Measurements from ENCODE around the gene TMEM167A.
A peak's percentile ranks its signal among the peaks of the same experiment; 100 is the strongest.
"Not testable (repeated sequence)": the region's sequence is repeated elsewhere in the genome, so short reads cannot be mapped to it uniquely, and the experiment has no call there.

TMEM167A gene

GRCh38 chr5:83085106-83085505 lies 7.9 kb upstream of the TMEM167A start:
- DNase-seq: no peak

GRCh38 chr5:83084336-83084735 lies 7.1 kb upstream of the TMEM167A start:
- no peak for DNase-seq

GRCh38 chr5:83082750-83083149 lies 5.6 kb upstream of the TMEM167A start:
- DNase-seq: no peak

- peak; percentile 54 to 56 for DNase-seq
Observed at GRCh38 chr5:83077662-83078261, 568 bp upstream of the TMEM167A start.

DNA sequence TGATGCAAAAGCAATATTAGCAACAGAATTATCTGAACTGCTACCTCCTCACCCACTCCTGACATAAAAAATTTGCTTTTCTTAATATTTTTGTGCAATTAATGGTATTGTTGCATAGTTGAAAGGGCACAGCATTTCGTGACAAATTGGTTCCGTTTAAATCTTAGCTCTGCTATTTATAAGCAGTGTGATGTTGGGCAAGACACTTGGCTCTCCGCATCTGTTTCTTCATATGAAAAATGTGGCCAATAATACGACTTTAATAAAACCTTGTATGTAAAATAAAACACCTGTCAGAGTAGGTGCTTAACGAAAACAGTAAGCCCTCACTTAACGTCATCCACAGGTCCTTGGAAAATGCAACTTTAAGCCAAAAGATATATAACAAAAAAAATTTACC lies 4.2 kb downstream of the TMEM167A start:
- no peak for DNase-seq

- DNase-seq: no peak
Observed at GRCh38 chr5:83071286-83072051, 5.7 kb downstream of the TMEM167A start.

GRCh38 chr5:83069096-83069799 lies 7.9 kb downstream of the TMEM167A start:
- DNase-seq: no peak

DNA sequence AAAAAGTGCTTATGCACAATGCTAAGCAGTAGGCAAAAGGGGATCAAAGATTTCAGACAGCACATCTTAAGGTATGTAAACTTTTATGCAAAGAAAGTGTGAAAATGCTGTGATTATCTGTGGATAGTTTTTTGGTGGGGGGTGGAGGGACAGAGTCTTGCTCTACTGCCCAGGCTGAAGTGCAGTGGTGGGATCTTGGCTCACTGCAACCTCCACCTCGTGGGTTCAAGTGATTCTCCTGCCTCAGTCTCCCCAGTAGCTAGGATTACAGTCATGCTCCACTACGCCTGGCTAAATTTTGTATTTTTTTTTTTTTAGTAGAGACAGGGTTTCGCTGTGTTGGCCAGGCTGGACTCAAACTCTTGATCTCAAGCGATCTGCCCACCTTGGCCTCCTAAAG lies 9.8 kb downstream of the TMEM167A start:
- DNase-seq: not testable (repeated sequence)

DNA sequence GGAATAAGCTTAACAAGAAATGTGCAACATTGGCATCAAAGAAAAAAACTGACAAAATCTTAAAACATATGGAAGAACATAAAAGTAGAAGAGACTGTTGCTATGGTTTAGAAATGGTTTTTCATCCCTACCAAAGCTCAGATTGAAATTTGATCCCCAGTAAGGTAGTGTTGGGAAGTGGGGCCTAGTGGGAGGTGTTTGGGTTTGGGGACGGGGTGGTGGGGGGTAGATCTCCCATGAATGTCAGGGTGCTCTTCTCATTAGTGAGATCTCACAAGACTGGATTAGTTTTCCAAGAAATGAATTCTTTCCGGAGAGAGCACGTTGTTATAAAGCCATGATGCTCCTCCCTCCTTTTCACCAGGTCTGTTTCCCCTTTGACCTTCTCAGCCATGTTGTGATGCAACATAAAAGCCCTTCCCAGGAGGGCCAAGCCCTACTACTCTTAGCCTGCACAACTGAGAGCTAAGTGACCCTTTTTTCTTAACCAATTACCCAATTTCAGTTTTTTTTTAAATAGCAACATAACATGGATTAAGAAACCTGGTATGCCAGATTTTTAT lies 10.6 kb downstream of the TMEM167A start:
- no peak for DNase-seq

DNA sequence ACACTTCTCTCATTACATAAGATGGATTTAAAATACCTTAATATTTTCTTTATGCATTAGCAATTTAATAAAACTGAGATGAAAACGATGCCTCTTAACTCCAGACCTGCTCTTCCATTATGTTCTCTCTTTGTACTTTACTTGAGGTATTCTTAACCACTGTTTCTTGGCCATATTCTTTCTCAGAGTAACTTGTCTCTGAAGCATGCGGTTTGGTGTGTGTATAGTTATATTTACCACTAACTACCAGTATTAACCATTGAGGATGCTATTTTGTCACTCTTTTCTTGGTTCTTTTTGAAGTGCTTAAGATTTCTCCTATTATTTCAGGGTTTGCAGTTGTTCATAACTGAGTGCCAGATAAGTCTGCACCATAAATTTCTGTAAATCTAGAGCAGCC lies 17.9 kb downstream of the TMEM167A start:
- no peak for DNase-seq

DNA sequence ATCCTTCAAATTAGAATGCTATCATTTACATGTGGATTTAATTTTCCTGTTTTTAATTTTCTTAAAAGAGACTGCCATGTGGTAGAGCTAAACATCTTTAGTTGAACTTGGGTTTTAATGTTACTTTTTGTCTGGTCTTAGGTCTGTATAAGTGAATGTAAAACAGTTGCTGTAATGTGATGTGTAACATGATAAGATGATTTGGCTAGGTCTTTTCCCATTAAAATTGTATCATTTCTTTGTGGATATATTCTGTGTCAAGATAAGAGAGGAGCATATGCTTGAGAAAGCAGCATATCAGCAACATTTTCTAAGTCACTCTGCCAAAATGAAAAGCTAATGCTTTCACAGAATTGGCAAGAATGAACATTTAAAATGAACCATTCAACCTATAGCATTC lies 18.5 kb downstream of the TMEM167A start:
- no peak for DNase-seq

DNA sequence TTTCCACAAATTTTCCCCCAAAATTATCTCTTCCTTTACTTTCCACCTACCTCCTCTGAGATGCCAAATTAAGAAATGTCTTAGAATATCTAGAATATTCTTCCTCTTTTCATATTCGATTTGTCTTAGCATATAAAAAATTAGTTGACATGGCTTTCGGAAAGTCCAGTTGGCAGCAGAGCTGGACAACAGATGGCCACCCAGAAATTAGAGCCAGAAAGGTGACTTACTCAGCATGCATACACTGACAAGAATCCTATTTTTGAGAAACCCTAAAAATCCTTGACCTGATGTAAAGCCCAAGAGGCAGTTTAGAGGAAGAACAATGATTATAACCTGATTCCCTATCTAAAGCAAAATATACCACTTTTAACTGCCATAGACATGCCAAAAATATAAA lies 22.0 kb downstream of the TMEM167A start:
- DNase-seq: no peak

DNA sequence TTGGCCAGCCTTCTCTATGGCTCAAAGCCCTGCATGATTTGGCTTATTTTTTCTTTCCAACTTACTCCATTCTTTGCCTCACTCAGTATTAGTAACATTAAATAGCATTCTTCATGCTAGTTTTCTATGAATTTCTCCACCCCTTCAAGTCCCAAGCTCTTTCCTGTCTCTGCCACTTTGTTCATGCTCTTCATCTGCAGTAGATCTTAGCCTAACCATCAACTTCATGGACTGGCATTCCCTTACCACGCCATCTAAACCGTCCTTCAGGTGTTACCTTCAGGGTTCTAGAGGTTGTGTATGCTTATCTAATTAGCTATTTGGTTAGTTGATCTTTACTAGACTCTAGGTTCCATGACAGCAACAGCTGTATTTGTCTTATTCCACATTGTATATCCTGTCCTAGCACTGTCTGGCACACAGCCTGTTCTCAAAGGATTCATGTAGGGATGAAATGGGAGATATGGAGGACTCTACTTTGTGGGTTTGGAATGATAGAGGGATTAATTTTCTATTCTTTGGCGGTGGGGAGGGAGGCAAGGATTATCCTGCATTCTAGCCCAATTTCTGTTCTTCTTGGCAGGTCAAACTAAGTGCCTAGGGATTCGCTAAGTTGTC lies 26.4 kb downstream of the TMEM167A start:
- no peak for DNase-seq

DNA sequence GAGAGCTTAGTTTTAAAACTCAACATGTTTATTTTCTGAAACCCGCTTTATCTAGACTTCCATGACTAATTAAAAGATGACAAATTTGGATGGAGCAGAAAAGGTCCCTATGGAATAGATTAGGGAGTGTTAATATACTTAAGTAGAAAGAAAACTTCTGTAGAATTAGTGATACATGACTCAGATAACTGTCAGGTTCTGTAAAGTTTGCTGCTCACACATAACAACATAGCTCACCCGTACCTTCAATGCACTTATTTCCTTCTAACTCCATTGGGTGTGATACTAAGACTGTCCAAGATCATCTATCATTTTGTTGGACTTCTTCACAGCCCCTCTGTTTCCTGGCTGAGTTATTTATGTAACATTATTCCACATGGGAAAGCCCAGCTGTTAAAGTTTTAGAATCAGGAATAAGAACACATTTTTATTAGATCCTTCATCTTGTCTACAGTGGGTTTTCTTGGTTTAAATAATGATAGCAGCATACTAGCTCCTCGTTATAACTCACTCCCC lies 27.8 kb downstream of the TMEM167A start:
- no peak for DNase-seq

GRCh38 chr5:83048811-83049210 lies 28.4 kb downstream of the TMEM167A start:
- no peak for DNase-seq

DNA sequence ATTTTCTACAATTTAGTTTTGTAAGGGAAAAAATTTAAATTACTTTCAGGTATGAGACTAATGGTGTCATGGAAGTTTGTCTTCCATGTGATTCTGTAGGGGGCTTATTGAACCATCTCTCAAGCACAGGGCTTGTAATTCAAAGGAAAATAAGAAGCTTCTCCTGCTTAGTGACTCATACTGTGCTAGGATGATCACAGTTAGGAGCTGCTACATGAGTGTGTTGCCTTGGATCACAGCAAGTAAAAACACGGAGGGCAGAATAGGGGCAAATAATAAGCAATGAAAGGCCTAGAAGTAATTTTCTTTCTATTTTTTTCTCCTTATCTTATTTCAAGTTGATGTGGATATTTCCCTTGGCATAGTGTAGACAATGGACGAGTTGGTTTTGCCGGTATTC lies 28.9 kb downstream of the TMEM167A start:
- no peak for DNase-seq

DNA sequence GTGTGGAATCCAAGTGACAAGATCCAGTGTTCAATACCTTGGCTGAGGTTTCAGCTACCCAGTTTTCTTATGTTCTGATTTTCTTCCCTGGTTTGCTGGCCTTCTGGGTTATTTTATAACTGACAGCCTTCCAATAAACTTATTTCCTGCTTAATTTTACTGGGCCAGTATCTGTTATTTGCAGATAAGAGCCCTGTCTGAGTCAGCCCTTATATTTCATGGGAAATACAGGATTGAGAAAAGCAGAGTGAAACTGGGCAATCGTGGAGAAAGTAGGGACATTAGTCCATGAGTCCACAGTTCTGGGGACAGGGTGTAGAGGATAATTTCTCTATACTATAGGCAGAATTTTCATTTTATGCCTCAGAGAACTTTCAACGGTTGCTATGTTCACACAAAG lies 32.3 kb downstream of the TMEM167A start:
- DNase-seq: no peak

DNA sequence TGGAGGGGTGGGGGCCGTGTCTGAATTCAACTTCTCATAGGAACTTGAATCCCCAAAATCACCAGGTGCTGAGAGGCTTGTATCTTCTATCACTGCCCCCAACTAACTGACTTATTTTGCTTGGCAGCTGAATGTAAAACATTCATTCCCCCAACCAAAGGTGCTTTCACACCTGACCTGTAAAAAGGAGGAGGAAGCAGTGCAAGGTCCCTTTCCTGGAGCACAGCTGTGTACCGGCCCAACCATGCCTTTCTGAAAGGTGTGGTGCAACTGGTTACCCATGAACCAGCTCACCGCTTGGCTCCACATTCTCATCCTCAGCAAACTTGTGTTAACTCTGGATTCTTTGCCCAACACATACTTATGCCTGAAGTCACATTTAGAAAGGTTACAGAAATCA lies 34.7 kb downstream of the TMEM167A start:
- DNase-seq: no peak

DNA sequence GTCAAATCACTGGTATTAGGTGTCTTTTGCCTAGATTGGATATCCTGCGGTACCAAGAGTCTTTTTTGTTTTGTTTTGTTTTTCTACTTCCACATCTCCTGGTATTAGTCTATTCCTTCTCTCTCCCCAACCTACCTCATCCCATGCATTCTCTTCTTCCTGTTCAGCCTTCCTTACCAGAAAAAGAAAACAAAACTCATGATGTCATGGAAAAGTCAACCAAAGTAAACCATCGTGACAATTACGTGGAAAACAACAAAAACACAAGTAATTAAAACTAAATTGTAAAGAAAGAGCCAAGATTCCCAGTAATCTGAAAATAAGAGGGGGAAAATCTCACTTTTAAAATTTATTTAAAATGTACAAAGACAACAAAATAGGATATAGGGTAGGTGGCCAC lies 38.3 kb downstream of the TMEM167A start:
- DNase-seq: no peak

DNA sequence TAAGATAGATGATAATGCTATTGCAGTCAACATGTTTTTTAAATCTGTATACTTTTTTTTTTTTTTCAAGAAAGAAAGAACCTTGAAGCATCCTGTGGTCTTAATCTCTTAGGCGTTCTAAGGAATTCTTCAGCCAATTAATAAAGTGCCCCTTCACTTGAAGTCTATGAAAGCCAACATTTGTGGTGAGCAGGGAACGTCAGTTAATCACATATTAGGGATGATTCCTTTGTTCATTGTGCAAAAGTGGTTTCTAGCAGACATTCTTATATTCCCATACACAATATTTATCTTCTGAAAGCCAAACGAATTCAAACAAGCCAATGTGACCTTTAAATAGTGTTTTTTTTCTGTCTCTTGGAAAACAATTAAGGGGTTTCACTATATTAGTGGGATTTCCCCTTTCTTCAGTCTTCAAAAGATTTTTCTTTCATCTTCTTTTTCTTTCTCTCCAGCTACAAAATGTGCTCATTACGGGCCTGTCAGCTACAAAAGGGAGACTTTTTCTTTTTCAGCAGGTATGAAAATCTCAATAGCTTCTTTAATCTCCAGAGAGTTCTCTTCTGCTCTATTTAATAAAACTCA lies 40.1 kb downstream of the TMEM167A start:
- DNase-seq: no peak

- DNase-seq: no peak
Observed at GRCh38 chr5:83035373-83036100, 41.7 kb downstream of the TMEM167A start.

Data from Kasumi-1 (cell line).